ENCODE results near the gene CERKL. TPM values are rescaled to one million over a fixed set of nuclear protein-coding genes. Genes with fewer than 3 reads are reported as not detected.

The CERKL gene
- total RNA-seq, 1 donor from 2014 or later: 5.0 TPM

GRCh38 chr2:181516992-181517391, 139.9 kb downstream of the CERKL start:
- DNase-seq (ENCODE audit: low spot score): no peak

- no peak for DNase-seq (ENCODE audit: low spot score)
These were observed 141.2 kb downstream of the CERKL start for GRCh38 chr2:181515719-181516118.

GRCh38 chr2:181500201-181500600, 156.7 kb downstream of the CERKL start:
- no peak for DNase-seq (ENCODE audit: low spot score)

DNA sequence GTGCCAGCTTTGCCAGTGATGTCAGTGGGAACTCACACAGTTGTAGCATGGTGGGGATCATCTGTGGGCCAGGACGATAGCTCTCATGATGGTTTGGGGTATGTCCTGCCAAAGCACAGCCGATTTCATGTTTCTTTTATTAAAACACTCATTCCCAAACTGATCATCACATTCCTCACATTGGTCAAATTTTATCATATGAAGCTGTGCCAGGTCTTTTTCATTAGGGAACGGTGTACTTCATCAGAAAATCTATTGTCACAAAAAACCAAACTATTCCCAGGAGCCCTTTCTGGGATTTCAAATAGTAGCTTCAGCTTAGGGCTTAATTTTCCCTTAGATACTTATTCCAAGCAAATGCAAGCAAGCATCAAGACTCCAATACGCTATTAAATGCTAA, 157.7 kb downstream of the CERKL start:
- no peak for DNase-seq (ENCODE audit: low spot score)

Other genes with a start within 250 kb of the CERKL start
- gene ITGA4, start 199.7 kb downstream of the CERKL start, total RNA-seq: 12.3 TPM
- gene NEUROD1, start 23.4 kb upstream of the CERKL start, total RNA-seq: not detected
- gene ITPRID2, start 234.6 kb upstream of the CERKL start, total RNA-seq: 168 TPM